GM18873 (cell line): ENCODE measurements around the gene SLC37A4.
"Not testable (repeated sequence)": the region's sequence is repeated elsewhere in the genome, so short reads cannot be mapped to it uniquely, and the experiment has no call there.

ENCODE experiments used
- ATAC-seq: cut with Tn5 transposase; IDR thresholded peaks from one replicate; pipeline ENCODE4 v1.9.1; 2021; ENCODE audit warnings: mild to moderate bottlenecking, moderate library complexity, moderate number of reproducible peaks; ENCODE audit not compliant: unreplicated experiment, low FRiP score

Gene SLC37A4

DNA sequence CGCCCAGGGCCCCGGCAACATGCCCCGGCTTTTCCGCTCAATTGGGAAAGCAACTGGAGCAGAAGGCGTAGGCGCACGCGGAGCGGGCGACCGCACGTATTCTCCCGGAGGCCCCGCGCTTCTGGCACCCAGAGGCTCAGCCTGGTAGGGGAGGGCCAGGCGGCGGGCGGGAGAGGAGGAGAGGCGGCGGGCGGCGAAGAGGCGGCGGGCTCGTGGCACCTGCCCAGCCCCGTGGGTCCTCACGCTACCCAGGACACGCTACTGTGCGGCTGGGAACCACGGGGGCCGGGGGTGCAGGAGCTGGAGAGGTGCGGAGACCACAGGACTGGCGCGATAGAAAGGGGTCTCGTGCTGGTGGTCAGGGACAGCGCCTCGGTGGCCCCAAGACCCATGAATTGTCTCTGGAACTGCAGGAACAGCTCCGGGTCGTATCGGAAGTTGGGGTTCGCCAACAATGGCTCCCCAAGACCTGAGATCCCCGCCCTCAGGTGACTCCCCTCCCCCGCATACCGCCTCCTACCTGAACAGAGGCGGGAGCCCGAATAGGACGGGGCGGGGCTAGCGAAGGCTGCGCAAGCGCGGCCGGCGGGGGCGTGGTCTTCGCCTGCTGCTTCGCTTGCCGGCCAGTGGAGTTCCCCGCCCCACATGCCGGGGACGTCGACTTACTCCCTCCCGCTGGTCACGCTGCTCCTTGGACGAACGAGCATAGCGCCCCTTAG lies at the start of gene SLC37A4:
Gene SLC37A4, minus strand, starts transcription at position 549 of the 719 bp plus-strand sequence.
- ATAC-seq: peak; percentile 71

DNA sequence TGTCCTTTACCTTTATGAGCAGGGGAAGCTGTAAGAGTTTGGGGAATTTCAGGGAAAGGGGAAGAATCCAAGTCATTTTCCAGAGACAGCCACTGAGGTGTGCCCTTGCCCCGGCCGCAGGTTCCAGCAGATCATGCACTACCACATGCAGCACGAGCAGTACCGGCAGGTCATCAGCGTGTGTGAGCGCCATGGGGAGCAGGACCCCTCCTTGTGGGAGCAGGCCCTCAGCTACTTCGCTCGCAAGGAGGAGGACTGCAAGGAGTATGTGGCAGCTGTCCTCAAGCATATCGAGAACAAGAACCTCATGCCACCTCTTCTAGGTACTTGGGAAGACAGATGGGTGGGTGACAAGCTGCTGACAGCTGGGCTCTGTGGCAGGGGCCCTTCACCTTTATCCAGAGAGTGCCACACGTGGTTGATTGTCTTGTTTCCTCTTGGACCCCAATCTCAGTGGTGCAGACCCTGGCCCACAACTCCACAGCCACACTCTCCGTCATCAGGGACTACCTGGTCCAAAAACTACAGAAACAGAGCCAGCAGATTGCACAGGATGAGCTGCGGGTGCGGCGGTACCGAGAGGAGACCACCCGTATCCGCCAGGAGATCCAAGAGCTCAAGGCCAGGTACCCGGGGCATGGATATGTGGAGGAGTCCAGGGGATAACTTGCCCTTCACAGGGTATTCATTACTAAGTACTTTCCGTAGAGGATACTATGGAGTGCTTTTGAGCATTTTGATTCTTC lies 48.2 kb upstream of the SLC37A4 start:
- ATAC-seq: no peak

DNA sequence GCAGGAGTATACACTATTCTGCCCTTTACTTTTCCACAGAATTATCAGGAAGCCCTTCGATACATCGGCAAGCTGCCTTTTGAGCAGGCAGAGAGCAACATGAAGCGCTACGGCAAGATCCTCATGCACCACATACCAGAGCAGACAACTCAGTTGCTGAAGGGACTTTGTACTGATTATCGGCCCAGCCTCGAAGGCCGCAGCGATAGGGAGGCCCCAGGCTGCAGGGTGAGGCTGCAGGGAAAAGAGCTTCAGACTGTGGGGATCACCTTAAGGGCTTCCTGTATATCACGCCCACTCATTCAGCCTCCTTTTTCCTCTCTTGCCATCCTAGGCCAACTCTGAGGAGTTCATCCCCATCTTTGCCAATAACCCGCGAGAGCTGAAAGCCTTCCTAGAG lies 47.2 kb upstream of the SLC37A4 start:
- ATAC-seq: no peak

DNA sequence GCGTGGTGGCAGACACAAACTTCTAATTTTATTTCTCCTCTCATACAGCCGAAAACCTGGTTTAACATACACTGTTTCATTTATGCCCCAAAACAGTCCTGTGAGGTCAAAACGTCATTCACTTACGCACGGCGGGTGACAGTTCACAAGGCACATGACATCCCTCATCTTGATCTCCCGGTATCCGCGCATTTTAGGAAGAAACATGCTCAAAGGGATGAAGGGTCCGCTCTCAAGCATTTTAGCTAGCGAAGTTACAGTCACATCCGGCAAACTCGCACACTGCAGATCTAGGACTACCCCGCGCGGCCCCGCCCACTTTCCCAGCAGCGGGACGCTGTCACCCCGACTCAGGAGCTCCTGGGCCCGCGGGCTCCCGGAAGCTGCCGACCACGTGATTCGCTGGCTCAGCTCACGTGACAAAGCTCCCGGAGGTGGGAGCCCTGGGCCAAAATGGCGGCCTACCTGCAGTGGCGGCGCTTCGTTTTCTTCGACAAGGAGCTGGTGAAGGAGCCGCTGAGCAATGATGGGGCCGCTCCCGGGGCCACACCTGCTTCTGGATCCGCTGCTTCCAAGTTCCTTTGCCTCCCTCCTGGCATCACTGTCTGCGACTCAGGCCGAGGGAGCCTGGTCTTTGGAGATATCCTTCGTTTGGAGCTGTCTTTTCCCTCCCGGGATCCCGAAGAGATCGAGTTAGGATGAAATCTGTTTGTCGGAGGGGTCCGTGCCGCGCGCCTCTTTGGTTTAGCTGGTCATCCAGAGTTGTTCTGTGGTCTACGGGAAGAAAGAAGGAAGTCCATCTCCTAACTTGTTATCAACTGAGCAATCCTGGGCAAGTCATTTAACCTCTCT lies 36.9 kb upstream of the SLC37A4 start, which contains the start of gene VPS11:
Gene VPS11, plus strand, starts transcription at position 448 of the 852 bp plus-strand sequence. Its CDS starts 6 bp downstream, at position 454.
- ATAC-seq: peak; percentile 78

DNA sequence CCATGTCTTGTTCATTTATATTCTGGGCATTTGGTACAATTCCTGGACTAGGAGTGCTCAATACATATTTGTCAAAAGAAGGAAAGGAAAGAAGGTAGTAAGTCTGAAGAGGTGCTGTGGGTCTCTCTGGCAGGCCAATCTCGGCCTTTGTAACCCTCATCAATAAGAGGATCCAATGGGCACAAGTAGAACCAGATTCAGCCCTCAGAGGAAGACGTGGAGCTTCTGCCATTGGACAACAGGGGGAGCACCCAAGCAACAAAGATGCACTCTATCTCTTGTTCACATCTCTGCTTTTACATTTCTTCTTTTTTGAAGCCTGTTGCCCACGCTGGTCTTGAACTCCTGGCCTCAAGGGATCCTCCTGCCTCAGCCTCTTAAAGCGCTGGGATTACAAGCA lies 34.7 kb upstream of the SLC37A4 start:
- ATAC-seq: no peak

DNA sequence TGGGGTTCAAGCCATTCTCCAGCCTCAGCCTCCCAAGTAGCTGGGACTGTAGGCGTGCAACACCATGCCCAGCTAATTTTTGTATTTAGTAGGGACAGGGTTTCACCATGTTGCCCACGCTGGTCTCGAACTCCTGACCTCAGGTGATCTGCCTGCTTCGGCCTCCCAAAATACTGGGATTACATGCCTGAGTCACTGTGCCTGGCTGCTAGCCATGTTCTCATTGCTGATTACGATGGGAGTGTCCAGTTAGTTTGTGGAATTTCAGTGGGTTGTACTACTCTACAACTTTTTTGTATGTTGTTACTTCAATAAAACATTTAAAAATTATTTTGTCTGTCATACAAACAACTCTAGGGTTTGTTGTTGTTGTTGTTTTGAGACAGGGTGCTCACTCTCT lies 32.1 kb upstream of the SLC37A4 start:
- ATAC-seq: no peak

DNA sequence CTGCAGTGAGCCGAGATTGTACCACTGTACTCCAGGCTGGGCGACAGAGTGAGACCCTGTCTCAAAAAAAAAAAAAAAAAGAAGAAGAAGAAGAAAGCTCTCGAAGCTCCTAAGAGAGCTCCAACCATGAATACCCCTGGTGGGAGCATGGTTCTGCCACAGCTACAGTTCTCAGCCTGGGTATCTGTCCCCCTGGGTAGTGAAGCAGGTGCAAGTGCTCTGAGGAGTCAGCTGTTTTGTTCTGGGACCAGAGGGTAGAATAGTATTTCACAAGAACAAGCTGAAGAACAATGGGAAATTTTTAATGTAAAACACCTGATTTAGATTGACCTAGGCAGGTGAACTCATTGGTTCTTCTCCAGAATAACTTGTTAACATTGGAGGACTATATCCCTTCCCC lies 30.6 kb upstream of the SLC37A4 start:
- no peak for ATAC-seq

DNA sequence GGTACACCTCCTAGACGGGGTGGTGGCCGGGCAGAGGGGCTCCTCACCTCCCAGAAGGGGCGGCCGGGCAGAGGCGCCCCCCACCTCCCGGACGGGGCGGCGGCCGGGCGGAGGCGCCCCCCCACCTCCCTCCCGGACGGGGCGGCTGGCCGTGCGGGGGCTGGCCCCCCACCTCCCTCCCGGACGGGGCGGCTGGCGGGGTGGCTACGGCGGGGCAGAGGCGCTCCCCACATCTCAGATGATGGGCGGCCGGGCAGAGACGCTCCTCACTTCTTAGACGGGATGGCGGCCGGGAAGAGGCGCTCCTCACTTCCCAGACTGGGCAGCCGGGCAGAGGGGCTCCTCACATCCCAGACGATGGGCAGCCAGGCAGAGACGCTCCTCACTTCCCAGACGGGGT lies 28.5 kb upstream of the SLC37A4 start:
- ATAC-seq: not testable (repeated sequence)

DNA sequence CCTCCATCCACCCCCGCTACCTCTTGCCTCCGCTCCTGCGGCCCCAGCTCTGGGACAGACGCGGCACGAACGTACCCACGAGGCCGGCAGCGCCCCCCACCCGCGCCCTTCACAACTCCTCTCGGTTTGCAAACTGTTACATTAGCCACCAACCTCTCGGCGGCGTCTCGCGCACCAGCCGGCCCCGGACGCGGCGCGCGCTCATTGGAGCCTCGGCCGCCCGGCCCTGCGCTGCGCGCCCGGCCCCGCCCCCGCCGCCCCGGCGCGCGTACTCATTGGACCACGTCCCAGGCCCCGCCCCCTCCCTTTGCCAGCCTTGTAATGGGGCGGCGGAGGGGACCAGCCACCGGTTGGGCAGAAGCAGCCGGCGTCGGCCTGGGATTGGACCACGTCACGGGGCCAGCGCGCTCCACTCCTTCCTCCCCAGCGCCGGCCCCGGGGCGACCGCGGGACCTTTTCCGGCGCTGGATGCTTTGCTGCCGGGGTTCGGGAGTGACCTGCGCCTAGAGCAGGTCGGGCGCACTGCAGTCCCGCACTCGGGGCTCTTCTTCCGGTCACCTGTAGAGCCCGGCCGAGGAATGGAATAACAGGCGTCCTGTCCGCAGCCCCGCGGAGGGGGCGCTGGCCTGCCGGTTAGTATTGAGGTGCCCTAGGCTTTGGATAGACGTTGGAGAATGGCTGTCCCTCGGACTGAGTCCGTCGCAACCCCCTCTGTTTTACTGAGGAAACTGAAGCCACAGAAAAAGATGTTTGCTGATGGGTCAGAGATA lies 26.5 kb upstream of the SLC37A4 start, which contains the start of gene HYOU1:
Gene HYOU1, minus strand, starts transcription at position 206 of the 770 bp plus-strand sequence. CDS start 1,045 bp downstream, outside the sequence.
- ATAC-seq: peak; percentile 75

DNA sequence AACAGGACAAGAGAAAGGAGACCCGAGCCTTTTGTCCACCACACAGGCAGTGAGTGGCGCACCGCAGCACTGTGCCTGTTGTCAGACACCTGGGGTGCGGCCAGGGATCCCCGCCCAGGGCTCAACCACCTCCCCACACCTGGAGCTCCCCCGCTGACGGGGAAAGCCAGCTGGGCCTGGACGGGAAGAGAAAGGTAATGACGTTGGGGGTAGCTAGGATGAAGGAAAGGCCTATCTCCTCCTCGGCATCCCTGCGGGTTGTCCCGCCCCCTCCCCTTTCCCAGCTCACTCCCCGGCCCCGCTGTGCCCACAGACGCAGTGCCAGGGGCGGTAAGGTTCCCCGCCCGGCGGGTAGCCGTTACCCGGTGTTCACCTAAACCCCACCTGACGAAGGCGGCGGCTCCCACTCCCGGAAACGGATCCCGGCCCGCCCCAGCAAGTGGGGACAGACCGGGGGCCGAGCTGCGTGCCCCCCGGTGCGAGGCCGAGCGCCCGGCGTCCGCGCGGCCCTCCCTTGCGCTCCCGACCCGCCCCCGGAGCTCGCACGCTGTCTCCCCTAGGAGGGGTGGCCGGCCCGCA lies 25.8 kb upstream of the SLC37A4 start:
- ATAC-seq: peak; percentile 3

DNA sequence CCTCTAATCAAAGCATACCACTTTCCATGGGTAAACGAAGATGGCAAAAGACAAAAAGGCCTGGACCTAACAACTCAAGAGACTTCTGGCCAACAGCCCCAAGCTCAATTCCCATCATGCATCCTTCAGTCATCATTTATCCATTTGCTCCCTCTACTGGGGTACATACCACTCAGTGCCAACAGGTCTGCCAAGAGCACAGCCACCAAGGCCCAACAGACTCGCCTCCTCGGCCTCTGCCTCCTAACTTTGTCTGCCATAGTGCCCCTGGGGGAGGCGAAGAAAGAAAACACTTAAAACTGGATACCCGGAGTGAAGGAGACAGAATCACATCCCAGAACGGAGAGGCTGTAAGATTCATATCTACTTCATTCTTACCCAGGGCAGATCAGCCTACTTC lies 25.2 kb upstream of the SLC37A4 start:
- no peak for ATAC-seq

DNA sequence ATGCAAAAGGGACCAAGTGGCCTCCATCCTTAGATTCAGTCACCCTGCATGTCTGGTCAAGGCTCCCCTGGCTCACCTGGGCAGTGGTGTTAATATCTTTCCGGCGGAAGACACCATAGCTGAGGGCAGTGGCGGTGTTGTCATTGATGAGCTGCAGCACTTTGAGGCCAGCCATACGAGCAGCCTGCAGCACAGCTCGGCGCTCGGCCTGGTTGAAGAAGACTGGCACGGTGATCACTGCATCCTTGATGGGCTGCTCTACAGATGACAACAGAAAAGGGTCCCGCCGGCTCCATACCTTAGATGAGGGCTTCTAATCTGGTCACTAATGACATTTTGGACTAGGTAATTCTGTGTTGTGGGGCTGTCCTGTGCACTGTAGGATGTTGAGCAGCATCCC lies 23.7 kb upstream of the SLC37A4 start:
- ATAC-seq: no peak

DNA sequence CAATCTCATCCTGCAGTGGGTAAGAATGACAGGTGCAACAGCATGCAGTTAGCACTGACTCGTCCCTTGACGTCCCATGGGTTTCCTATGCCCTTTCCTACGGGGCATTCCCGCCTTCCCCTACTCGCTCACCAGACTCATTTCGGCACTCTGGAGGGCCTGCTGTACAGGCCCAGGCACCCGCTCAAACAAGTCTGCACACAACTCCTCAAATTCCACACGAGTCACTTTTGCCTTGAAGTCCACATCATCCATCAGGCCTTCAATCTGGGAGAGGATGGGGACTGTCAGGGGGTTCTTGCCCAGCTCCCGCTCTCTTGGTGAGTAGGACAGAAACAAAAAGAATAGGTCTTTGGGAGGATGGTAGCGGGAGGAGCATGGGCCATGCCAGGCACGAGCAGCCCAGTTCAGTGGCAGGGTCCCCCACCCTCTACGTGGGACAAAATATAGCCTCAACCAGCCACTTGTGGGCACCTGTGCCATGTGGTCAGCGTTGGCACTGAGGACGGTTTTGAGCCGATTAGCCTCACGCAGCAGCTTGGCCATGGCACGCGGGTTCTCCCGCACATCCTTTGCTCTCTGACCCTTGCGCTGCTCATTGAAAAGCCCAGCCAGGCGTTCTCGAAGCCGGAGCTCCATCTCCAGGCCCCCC lies 21.6 kb upstream of the SLC37A4 start:
- ATAC-seq: no peak

DNA sequence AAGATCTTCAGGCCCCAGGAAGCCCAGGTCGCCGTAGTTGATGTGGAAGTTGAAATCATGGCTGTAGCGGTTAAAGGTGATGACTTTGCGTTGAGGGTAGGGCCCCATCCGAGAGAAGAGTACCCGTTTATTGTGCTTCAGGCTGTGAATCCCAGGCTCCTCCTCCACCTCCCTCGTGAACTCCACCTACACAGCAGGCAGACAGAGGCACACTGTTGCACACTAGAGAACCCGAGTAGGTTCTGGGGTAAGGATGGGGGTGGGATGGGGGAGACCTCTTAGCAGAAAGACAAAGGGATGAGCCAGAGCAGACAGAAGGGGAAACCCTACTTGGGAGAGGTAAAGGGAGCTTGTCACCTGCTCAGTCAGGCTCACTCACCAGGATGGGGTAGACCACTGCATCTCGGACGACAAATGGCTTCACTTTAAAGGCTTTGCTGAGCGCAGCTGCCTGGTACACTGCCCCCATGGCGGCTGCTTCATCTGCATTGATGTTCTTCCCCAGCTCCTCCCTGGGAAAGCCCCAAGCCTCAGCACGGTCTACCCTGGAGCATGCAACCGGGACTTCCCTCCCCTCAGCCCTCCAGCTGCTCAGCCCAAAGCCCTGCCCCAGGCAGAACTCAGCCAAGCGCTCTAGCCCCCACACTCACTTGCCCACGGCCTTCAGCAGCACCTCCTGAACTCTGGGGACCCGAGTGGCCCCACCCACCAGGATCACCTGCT lies 20.9 kb upstream of the SLC37A4 start:
- no peak for ATAC-seq

DNA sequence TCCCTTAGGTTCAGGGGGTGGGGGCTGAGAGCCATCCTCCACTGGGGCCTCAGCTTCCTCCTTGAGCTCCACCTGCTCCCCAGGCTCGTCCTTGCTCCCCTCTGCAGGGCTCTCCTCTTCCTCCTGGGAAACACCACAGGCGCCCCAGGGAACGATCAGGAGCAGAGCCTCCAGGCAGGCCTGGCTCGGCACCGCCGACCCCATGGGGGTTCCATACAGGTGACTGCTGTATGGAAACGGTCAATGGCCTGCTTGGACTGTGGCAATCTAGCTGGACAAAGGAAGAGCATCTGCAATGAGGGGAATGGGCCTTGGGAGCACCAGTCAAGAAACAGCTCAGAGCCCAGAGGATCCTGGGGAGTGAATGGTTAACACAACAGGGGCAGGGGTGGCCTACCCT lies 18.4 kb upstream of the SLC37A4 start:
- ATAC-seq: no peak

DNA sequence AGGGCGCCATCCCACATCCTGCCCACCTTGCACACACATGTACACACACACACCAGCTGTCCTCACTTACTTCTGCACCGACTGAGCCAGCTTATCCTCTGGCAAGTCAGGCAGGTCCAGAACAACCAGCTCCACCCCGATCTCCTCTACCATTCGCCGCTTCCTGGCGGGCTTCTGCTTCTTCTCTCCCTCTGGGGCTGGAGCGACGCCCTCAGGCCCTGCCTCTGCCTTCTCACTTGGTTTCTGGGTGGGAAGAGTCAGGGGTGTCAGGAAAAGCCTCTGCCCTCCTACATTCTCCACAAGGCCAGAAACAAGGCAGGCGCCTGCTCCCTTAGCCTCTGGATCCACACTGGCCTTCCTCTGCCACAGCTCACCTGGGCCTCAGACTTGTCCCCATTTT lies 18.0 kb upstream of the SLC37A4 start:
- ATAC-seq: no peak

DNA sequence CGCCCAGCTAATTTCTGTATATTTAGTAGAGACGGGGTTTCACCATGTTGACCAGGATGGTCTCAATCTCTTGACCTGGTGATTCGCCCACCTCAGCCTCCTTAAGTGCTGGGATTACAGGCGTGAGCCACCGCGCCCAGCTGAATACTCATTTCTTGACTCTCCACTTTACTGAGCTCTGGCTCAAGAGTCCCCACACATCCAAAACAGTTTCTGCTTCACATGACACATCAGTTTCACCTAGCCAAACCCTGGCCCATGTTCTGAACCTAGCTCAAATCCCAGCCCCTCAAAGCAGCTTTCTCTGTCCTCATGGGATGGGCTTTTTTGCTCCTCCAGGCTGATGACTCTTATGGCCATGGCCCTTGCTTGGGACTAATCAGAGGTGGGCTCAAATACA lies 16.5 kb upstream of the SLC37A4 start:
- no peak for ATAC-seq

DNA sequence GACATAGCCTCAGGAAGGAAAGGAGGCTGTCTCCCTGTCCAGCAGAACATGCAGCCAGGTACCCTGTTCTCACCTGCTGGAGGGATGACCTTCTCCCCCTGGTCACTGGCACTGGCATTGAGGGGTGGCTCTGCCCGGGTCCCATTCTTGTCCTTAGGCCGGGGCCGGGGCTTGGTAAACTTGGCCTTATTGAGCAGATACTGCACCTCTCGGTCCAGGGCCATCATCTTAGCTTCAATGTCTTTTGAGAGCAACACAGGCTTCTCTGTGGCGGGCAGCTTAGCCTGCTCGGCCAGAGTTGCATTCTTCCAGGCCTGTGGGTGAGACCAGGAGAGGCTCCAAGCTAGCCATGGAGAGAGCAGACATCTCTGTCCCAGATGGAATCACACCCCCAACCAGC lies 15.8 kb upstream of the SLC37A4 start:
- ATAC-seq: no peak

DNA sequence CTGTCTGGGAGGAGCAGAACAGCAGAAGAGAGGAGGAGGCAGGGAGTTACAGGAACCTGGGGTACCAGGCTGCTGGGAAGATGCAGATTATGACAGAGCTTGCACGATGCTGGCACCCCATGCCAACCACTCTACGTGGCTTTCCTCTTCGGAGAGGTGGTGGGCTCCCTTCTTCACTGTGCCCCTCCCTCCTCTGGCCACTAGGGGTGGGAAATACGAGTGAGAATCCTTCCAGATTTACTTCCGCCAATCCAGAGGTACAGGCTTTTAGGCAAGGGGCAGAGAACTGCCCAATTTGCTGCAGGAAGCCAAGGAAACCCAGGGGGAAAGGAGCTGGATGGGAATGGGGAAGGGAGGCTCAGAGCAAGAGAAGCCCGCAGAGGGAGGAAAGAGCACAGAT lies 14.0 kb upstream of the SLC37A4 start:
- ATAC-seq: no peak
